Gastrocnemius medialis (tissue), 4 donors: ENCODE data around the gene GABRG3.

Experiments used
- POLR2A ChIP-seq, 2 donors: fragments of 450-650 bp; IDR thresholded peaks; one replicate each; pipeline ENCODE4 v1.6.1; 2017; ENCODE audit warnings: antibody characterized with exemption in 2 of 2, mild to moderate bottlenecking in 2 of 2, moderate library complexity in 2 of 2
- TF ChIP-seq, protein P1 (sequence below), 5 experiments: fragments of 450-650 bp in 3 of 5; fragments of 200-600 bp in 2 of 5; sonication (generic) in 2 of 5; IDR thresholded peaks in 4 of 5; conservative IDR thresholded peaks in 1 of 5; 1 replicate in 4 of 5; 2 replicates in 1 of 5; pipeline ENCODE4 v1.5.1; 2016 to 2019; ENCODE audit warnings: antibody characterized with exemption in 5 of 5, mild to moderate bottlenecking in 3 of 5, moderate library complexity in 3 of 5

GRCh38 chr15:27361438-27361837 is 390.5 kb downstream of the GABRG3 start:
- TF ChIP-seq, protein P1, sequence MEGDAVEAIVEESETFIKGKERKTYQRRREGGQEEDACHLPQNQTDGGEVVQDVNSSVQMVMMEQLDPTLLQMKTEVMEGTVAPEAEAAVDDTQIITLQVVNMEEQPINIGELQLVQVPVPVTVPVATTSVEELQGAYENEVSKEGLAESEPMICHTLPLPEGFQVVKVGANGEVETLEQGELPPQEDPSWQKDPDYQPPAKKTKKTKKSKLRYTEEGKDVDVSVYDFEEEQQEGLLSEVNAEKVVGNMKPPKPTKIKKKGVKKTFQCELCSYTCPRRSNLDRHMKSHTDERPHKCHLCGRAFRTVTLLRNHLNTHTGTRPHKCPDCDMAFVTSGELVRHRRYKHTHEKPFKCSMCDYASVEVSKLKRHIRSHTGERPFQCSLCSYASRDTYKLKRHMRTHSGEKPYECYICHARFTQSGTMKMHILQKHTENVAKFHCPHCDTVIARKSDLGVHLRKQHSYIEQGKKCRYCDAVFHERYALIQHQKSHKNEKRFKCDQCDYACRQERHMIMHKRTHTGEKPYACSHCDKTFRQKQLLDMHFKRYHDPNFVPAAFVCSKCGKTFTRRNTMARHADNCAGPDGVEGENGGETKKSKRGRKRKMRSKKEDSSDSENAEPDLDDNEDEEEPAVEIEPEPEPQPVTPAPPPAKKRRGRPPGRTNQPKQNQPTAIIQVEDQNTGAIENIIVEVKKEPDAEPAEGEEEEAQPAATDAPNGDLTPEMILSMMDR (IDR thresholded peaks at IDR 0.05 in 4 of 5, conservative IDR thresholded peaks at IDR 0.05 in 1 of 5) = no peak
- TF ChIP-seq POLR2A (IDR thresholded peaks at IDR 0.05) = no peak
